Left cardiac atrium (tissue), 4 donors: ENCODE measurements around the gene IFNAR2. TPM values are rescaled to one million over a fixed set of nuclear protein-coding genes. Genes with fewer than 3 reads are reported as not detected.
"Not testable (repeated sequence)": the region's sequence is repeated elsewhere in the genome, so short reads cannot be mapped to it uniquely, and the experiment has no call there.

Source experiments
- ATAC-seq, 2 donors: fragments of 200-7000 bp; cut with Tn5 transposase; one replicate each; pipeline ENCODE4 v1.9.1; 2020; ENCODE audit warnings: mild to moderate bottlenecking in 2 of 2, moderate library complexity in 2 of 2
- DNase-seq: peaks from one replicate; pipeline ENCODE4 v3.0.0-alpha.2; 2020
- intact Hi-C, 2 donors: fragments of 100-400 bp; cut with DNase I; formaldehyde crosslinking; loops; one replicate each; pipeline versions ENCODE4 v1.14.1 to v1.15.1; 2022 to 2023
- total RNA-seq, 2 donors: library from RNA; stranded (reverse); fragmentation: NEBNext Ultra II Directional; extraction: Animal tissue kit (Norgen Biotek cat#: 25700); gene quantifications; one replicate each; pipeline ENCODE4 v1.2.1, GENCODE V29; 2021
- donor health status: DM: no; HTN: yes; CAD: no.
- donor health status: DM: no; HTN: yes; CAD: no; lungs with severe emphysema.
- donor health status: DM: yes; HTN: yes; CAD: no.
- donor health status: Dilated cardiomyopathy.

IFNAR2 gene
- total RNA-seq, 2 donors from 2014 or later: 14.6 to 26.8 TPM

DNA sequence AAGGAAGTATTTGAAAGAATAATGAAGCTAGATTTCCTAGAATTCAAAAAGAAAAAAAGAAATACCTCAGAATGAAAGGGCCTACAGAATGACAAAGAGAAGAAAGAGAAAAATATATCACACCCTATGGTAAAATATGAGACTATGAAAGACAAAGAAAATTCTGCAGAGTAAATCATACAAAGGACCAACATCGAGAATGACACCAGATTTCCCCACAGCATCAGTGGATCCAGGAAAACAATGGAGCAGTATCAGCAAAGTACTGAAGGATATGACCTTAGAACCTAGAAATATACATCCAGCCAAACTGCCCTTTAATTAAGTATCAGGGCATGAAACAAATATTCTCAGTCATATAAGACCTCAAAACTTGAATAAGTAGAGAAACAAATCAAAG is 21.2 kb upstream of the IFNAR2 start:
- intact Hi-C loops: loop anchor here in 1 of 2 donors (10.0 kb wide), 1 partner anchor 236 kb away; no protein-coding TSS in a partner anchor
- no peak for DNase-seq
- no peak for ATAC-seq

GRCh38 chr21:33211305-33211704 is 18.4 kb upstream of the IFNAR2 start:
- intact Hi-C loops: no loop called here
- ATAC-seq (no peak), DNase-seq (no peak)

GRCh38 chr21:33211732-33212131 is 18.0 kb upstream of the IFNAR2 start:
- ATAC-seq: peak in 1 of 2 donors; percentile 10
- intact Hi-C loops: no loop called here
- no peak for DNase-seq

DNA sequence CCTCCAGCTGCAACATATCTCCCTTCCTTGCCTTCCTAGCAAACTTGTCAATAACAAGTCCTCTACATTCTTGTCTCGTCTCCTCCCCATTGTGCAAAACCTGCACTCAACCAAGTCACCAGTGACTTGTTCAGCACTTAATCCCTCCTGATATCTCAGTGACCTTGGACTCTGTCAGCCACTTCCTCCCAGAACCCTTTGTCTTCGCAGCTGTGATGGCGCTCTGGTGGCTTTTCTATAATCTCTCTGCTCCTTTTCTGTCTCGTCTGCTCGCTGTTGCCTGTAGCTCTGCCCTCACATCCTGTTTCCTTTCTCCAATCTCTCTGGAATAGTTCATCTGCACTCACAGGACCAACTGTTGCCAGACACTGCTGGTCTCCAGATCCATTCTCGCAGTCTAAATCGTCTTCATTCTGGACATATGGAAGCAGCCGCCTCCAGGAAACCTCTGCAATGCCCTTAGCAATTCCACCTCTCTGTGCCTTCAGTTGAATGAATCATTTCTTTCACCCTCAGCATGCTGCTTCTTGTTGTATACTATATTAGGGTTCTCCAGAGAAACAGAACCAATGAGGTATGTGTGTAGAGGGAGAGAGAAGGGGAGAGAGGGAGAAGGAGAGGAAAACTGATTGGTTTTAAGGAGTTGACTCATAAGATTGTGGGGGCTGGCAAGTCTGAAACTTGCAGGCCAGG is 17.4 kb upstream of the IFNAR2 start:
- intact Hi-C loops: no loop called here
- ATAC-seq (peak; percentile 29 to 61), DNase-seq (no peak)

- no peak for ATAC-seq
- intact Hi-C loops: no loop called here
- no peak for DNase-seq
Measured at GRCh38 chr21:33214056-33214455, 15.7 kb upstream of the IFNAR2 start.

DNA sequence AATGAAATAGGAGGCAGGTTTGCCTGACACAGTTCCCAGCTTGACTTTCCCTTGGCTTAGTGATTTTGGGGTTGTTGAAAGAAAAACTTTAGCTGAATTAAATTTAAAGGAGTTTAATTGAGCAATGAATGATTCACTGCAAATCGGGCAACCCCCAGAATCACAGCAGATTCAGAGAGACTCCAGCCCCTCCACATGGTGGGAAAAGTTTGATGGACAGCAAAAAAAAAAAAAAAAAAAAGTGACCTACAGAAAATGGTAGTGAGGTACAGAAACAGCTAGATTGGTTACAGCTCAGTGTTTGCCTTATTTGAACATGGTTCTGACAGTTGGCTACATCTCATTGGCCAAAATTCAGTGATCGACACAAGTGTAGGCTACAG is 12.6 kb upstream of the IFNAR2 start:
- DNase-seq: no peak
- ATAC-seq: no peak
- intact Hi-C loops: no loop called here

- ATAC-seq (no peak), DNase-seq (no peak)
- intact Hi-C loops: no loop called here
Measured at GRCh38 chr21:33219300-33219699, 10.4 kb upstream of the IFNAR2 start.

GRCh38 chr21:33219954-33220353 is 9.8 kb upstream of the IFNAR2 start:
- no peak for ATAC-seq
- no peak for DNase-seq
- intact Hi-C loops: no loop called here

GRCh38 chr21:33225376-33225775 is 4.4 kb upstream of the IFNAR2 start:
- DNase-seq, ATAC-seq, intact Hi-C loops: not testable (repeated sequence)

DNA sequence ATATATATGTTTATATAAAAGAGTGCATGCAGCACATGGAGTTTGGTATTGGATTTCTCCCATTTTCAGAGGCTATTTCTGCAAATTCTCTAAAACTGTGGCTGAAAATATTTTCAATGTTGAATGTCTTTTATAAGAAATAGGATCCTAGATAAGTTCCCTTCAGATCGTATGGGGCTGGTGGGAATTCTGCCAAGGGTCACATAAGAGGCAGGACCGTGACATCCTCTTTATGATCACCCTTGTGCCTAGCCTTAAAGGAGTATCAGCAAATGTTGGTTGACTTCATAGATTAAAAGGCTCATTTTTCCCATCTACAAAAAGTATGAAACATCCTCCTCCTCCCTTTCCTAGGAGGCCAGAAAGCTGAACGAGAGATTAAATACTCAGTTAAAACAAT is 1.3 kb upstream of the IFNAR2 start:
- DNase-seq: no peak
- intact Hi-C loops: no loop called here
- no peak for ATAC-seq

DNA sequence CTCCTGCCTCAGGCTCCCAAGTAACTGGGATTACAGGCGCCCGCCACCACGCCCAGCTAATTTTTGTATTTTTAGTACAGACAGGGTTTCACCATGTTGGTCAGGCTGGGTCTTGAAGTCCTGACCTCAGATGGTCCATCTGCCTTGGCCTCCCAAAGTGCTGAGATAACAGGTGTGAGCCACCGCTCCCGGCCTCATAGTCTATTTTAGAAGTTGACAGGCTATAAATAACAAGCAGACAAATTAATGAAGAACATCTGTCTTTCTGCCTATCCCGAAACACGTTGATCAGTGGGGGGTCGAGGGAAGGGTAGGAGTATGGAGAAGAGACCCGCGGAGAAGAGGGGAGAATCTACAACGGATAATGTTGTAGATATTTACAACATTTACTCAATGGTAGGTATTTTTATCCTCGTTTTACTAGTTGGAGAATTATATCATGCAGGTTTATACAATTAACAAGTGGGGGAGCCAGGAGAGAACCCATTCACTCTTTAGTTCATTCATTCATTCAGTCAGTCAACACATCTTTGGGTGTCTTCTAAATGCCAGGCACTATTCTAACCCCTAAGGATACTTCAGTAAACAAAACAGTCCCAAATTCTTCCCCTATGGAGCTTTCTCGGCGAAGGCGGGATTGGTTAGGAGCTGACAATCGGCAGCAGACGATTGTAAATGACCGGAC is 497 bp upstream of the IFNAR2 start:
- no peak for ATAC-seq
- intact Hi-C loops: no loop called here
- DNase-seq: no peak

- DNase-seq (peak; percentile 67), ATAC-seq (peak; percentile 59 to 67)
- intact Hi-C loops: no loop called here
Measured at GRCh38 chr21:33230545-33231324, 997 bp downstream of the IFNAR2 start.

DNA sequence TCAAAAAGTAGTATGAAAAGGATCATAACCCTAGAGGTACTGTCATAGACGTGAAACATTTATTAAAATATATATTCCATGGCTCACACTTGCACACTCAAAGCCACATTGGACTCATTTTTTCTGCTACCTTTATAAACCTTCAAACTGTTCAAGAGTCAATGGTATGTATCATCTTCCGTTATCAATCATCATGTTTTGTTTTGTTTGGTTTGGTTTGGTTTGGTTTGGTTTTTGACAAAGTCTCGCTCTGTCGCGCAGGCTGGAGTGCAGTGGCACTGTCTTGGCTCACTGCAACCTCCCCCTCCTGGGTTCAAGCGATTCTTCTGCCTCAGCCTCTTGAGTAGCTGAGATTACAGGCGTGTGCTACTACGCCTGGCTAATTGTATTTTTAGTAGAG is 1.8 kb downstream of the IFNAR2 start:
- intact Hi-C loops: no loop called here
- DNase-seq (no peak), ATAC-seq (no peak)

- DNase-seq (no peak), ATAC-seq (no peak)
- intact Hi-C loops: no loop called here
Measured at GRCh38 chr21:33232291-33233034, 2.7 kb downstream of the IFNAR2 start.

DNA sequence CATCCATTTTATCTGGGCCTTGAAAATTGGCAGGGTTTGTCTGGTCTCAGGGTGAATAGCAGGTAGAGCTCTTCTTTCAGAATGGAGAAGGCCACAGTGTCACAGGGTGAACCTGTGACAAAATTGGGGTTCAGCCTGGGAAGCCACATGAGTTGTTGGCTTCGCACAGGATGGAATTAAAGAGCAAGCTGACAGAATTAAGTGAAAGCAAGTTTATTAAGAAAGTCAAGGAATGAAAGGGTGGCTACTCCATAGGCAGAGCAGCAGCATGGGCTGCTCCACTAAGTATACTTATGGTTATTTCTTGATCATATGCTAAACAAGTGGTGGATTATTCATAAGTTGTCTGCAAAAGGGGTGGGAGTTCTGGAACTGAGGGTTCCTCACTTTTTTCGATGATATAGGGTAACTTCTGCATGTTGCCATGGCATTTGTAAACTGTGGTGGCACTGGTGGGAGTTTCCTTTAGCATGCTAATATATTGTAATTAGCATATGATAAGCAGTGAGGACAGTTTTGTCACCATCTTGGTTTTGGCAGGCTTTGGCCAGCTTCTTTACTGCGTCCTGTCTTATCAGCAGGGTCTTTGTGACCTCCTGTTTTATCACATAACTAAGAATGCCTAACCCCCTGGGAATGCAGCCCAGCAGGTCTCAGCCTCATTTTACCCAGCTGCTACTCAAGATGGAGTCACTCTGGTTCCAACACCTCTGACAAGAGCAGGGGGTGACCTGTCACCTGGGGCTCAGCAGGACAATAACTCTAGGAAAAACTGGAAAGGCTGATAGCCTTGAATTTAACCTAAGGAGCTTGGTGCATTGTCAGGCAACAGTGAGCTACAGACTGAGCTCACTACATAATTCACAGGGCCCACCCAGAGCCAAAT is 5.1 kb downstream of the IFNAR2 start:
- intact Hi-C loops: no loop called here
- DNase-seq (no peak), ATAC-seq (no peak)

GRCh38 chr21:33236013-33236686 is 6.4 kb downstream of the IFNAR2 start:
- DNase-seq: no peak
- no peak for ATAC-seq
- intact Hi-C loops: no loop called here

DNA sequence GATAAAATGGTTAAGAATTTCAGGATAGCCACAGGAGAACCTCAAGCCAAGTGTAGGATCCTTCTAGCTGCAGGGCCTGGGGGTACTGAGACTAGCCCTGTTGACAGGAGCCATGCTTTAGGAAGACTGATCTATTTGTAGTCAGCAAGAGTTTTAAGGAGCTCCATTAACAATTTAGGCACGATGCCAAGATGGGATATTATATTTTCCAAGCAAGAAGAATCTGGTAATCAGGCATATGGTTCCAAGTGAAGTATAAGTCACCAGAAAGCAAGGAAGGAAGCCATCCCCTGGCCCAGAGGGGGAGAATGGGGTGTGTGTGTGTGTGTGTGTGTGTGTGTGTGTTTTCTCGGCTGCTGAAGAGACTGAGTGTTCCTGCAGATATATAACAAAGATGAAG is 7.0 kb downstream of the IFNAR2 start:
- no peak for DNase-seq
- no peak for ATAC-seq
- intact Hi-C loops: no loop called here

DNA sequence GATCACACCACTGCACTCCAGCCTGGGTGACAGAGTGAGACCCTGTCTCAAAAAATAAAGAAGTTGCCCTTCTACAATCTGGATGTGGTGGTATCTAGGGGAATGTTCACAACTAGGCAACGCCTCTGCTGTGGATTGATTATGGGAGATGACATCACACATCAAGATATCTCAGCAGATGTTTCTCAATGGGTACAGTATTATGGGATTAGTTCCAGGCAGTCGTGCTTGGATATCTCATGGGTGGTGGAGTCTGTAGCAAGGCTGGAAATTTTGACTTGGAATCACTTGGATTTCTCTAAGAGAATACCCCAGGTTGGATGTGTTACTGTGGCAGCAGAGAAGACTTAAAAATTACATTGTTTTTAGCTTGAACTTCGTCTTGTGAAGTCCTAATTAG is 7.7 kb downstream of the IFNAR2 start:
- intact Hi-C loops: no loop called here
- DNase-seq (no peak), ATAC-seq (no peak)
